SK-N-MC (cell line): Measurements from ENCODE around the gene MISP.

Experiments used
- EZH2 ChIP-seq: fragments of 200-600 bp; sonication (generic); IDR thresholded peaks from one replicate; pipeline ENCODE4 v1.6.1; 2017; ENCODE audit warnings: antibody characterized with exemption
- FOXP2 ChIP-seq: optimal IDR thresholded peaks from 2 replicates; pipeline ENCODE3; 2011; ENCODE audit warnings: mild to moderate bottlenecking, moderate library complexity; ENCODE audit not compliant: insufficient read depth; ENCODE audit errors: extremely low read length, control extremely low read depth
- POLR2AphosphoS5 ChIP-seq: IDR thresholded peaks from 2 replicates; pipeline ENCODE4 v1.6.1; 2012; ENCODE audit warnings: mild to moderate bottlenecking, low read depth, low read length, borderline replicate concordance

GRCh38 chr19:756821-757688, 6.1 kb downstream of the MISP start:
- TF ChIP-seq POLR2AphosphoS5 (no peak), EZH2 (no peak), FOXP2 (no peak)
